Measurements from ENCODE around the gene DPM2.

Gene DPM2

GRCh38 chr9:127934248-127934647 is 3.4 kb downstream of the DPM2 start:
- no peak for DNase-seq

GRCh38 chr9:127931092-127931881 is 6.4 kb downstream of the DPM2 start:
- no peak for DNase-seq

GRCh38 chr9:127930231-127931091 is 7.2 kb downstream of the DPM2 start, which contains the start of gene PIP5KL1:
PIP5KL1 (minus strand) TSS chr9:127930777; CDS start chr9:127930752, 25 bp downstream.
- peak; percentile 82 for DNase-seq

GRCh38 chr9:127929625-127929979 is 8.1 kb downstream of the DPM2 start:
- no peak for DNase-seq

- DNase-seq: no peak
Observed at GRCh38 chr9:127928676-127929624, 8.7 kb downstream of the DPM2 start.

- no peak for DNase-seq
Observed at GRCh38 chr9:127927988-127928675, 9.5 kb downstream of the DPM2 start.

- DNase-seq: peak; percentile 54
Observed at GRCh38 chr9:127927201-127927987, 10.3 kb downstream of the DPM2 start.

- no peak for DNase-seq
Observed at GRCh38 chr9:127926906-127927200, 10.8 kb downstream of the DPM2 start.

- no peak for DNase-seq
Observed at GRCh38 chr9:127925959-127926905, 11.4 kb downstream of the DPM2 start.

- DNase-seq: no peak
Observed at GRCh38 chr9:127924736-127925444, 12.8 kb downstream of the DPM2 start.

- no peak for DNase-seq
Observed at GRCh38 chr9:127923771-127924170, 13.9 kb downstream of the DPM2 start.

GRCh38 chr9:127923046-127923445 is 14.6 kb downstream of the DPM2 start:
- no peak for DNase-seq

- DNase-seq: peak; percentile 87
Observed at GRCh38 chr9:127921557-127922120, 16.0 kb downstream of the DPM2 start.

GRCh38 chr9:127920794-127921193 is 16.9 kb downstream of the DPM2 start:
- no peak for DNase-seq

GRCh38 chr9:127919253-127919815 is 18.3 kb downstream of the DPM2 start:
- DNase-seq: no peak

- DNase-seq: no peak
Observed at GRCh38 chr9:127918183-127919107, 19.2 kb downstream of the DPM2 start.

- no peak for DNase-seq
Observed at GRCh38 chr9:127917603-127918002, 20.1 kb downstream of the DPM2 start.

Data from activated CD4-positive, CD25-positive, alpha-beta regulatory T cell treated with anti-CD3 and anti-CD28 coated beads, Interleukin-2, amount 50 U/mL, for 72 hours (primary cell).